HG03442 (cell line): ENCODE results near the gene HOXC11.

Experiments
- ATAC-seq: cut with Tn5 transposase; IDR thresholded peaks from one replicate; pipeline ENCODE4 v1.9.1; 2021; ENCODE audit warnings: mild to moderate bottlenecking, moderate library complexity; ENCODE audit not compliant: unreplicated experiment

The HOXC11 gene

DNA sequence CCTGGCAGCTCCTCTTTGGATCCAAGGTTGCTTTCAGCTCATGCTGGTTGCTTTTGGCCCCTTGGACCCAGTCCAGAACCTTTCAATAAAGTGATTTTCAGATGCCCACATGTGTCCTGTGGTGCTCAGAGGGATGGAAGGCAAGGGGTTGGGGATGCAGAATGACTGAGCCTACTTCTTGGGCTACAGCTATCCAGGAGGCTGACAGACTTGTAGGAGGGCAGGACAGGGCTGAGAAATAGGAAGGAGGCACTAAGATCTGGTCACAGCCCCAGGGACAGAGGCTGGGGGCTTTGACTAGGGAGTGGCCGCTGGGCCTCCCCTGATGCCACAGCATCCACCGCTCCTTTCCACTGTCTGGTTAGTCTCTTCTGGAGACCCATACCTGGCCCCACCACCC is 1.2 kb upstream of the HOXC11 start:
- no peak for ATAC-seq

- no peak for ATAC-seq
These were observed 699 bp upstream of the HOXC11 start for GRCh38 chr12:53972152-53972702.

- ATAC-seq = no peak
These were observed 513 bp downstream of the HOXC11 start for GRCh38 chr12:53973236-53974042.

DNA sequence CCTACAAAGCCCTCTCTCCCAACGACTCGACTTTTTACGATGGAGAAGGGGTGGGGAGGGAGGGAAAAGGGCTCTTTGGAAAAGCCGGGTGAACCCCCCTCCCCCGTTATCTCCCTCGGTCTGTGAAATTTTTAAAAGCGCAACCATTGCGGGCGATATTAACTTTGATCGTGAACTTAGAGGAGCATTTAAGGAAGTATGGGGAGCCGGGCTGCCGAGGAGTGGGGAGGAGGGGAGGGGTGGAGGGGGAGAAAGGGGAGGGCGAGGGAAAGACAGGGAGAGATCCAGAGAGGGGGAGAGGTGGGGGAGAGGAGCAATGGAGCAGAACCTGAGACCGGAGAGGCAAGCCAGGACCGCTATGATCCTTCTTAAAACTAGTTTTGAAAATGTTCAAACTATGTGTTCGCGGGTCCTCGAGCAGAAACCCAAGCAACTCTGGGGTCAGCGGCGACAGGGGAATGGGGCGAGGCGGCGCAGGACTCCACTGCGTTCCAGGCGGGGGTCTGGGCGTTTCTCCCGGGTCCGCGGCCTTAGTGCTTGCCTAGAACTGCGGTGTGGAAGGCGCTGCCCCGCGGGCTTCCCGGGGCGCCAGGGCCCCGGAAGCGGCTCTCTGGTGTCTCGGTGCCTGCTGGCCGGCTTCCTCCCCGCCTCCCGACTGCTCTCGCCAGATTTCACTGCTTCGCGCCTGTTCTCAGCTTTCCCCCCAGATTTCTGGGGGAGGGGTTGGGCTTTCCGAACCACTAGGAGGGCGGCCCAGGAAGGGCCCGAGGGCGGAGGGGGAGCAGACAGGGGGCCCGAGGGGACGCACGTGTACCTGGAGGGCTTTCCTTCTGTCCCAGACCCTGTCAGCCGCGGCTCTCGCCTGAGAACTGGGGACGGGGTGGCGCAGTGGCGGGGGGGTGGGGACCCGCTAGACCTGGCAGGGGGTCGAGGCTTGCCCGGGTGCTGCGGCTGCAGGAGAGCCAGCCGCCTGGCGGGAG is 1.4 kb downstream of the HOXC11 start, which contains the start of gene HOTAIR:
Gene HOTAIR, minus strand, starts transcription at position 871 of the 980 bp plus-strand sequence.
- ATAC-seq = no peak

- ATAC-seq = no peak
These were observed 2.1 kb downstream of the HOXC11 start for GRCh38 chr12:53975064-53975471.

GRCh38 chr12:53975479-53976152 is 2.7 kb downstream of the HOXC11 start:
- no peak for ATAC-seq

- no peak for ATAC-seq
These were observed 3.4 kb downstream of the HOXC11 start for GRCh38 chr12:53976172-53976822.

DNA sequence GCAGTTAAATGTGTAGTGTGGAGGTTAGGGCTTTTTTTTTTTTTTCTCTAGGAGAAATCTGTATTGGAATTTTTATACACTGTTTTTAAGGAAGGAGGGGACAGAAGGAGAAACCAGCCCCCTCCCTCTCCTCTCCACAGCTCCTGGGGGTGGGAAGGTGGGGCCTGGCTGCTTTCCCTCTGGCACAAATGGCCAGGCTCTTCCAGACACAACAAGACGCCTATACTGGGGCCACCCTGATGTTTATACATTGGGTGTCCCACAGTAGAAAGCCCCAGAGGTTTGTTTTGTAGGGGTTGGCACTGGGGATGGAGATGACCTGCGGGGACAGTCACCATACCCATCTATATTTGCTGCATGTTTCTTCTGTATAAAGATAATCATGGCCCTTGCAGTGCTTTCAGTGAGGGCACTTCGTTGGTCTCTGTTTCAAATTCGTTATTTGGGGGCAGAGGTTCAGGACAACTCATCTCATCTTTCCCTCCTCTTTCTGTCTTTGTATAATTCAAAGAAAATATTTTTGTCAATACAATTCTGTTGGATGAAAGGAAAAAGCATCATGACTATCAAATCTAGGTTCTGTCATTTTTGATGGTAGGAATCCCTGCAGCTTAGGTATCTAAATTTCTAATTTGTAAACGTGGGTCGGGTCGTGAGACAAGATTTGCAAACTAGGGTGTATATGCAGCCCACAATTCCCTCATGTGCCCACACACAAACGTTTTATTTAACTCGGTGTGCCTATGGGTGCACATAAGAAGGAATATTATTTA is 4.1 kb downstream of the HOXC11 start:
- no peak for ATAC-seq

GRCh38 chr12:53977596-53978445 is 4.9 kb downstream of the HOXC11 start:
- ATAC-seq = no peak

GRCh38 chr12:53978477-53979356 is 5.8 kb downstream of the HOXC11 start:
- ATAC-seq = no peak

- ATAC-seq = no peak
These were observed 7.3 kb downstream of the HOXC11 start for GRCh38 chr12:53980104-53980801.

GRCh38 chr12:53980802-53981496 is 8.0 kb downstream of the HOXC11 start:
- ATAC-seq = no peak

DNA sequence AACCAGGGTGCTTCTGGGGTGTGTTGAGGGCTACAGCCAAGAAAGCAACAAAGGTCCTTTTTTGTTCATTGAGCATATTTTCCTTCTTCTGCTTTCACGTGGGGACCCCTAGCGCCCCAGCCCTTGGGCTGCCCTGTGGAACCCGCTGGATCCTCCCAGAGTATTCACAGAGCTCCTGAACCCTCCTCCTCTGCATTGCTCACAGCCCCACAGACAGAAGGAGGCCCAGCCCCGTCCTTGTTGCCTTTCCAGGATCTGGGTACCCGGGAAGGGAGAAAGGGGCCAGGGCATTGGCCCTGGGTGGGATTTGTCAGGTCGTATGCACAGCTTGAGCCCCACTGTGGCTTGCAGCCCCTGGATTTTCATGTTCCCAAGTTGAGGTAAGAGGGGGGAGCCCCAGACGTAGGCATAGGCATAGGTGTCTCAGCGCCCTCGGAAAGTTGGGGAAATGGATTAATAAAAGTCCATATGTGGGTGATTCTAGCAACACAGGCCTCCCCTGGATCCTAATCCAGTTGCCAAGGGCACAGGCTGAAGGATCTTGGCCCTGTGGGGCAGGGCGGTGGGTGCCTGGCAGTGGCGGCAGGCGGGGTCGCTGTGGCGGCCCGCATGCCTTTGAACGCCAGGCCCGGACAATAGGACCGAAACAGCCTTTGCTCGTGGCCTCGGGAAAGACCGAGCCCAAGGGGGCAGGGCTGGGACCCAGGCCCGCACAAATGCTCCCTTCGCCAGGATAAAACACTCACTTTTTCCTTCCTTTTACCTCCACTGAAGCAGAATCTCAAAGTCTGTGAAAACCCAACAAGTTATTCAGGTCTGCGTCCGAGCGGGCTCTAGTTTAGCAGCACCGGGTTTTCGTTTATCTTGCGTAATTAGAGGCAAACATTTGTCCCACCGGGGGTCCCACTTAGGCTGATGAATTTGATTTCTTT is 9.0 kb downstream of the HOXC11 start:
- ATAC-seq = no peak

DNA sequence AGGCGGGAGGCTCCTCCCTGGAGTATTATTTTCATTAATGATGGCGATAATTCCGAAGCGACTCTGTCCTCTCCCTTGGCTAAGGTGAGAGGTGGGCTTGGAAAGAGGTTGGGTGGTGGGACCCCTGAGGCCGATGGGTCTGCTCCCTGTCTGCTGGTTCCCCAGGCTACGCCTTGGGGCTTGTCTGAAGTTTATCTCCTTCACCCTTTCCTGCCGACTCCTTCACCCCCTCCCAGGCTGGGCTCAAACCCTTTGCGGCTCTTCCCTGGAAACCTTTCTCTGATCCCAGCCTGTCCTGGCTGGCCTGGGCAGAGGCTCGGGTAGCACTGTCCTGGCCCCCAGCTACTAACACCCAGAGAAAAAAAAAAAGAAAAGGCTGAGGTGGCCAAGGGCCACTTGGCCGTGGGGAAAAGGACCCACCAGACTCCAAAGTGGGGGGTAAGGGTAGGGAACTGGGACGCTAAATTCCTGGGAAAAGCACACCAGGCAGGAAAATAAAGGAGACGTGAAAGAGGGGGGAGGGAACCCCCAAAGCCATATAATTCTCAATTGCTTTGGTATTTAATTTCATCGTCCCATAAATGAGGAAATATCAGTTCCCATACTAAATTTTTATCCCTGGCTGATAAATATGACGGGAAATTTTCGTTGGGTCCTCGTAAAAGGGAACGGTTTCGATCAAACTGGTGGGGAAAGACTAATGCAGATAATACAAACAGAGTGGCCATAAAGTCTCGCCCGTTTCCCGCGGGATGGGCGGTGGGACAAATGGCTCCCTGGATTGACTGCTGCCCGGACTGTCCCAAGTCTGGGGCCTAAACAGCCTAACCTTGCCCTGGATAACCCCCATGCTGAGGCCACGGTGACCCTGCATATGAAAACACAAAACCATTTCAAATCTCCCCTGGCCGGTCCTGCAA is 10.0 kb downstream of the HOXC11 start:
- ATAC-seq = no peak
